Neural cell (in vitro differentiated cells): ENCODE results near the gene DISP3. TPM values are rescaled to one million over a fixed set of nuclear protein-coding genes. Genes with fewer than 3 reads are reported as not detected.

ENCODE experiments used
- H2AFZ ChIP-seq: fragments of 200-600, 300-800 bp; sonication (generic), shearing (Covaris generic); 2 replicates; pipeline ENCODE4 v1.6.0; 2014; ENCODE audit warnings: low read depth, mild to moderate bottlenecking, antibody characterized with exemption, low read length, moderate library complexity
- H3F3A ChIP-seq: fragments of 200-600 bp; shearing (Covaris generic); 2 replicates; pipeline ENCODE4 v1.6.1; 2016; ENCODE audit warnings: mild to moderate bottlenecking, moderate library complexity, mixed read lengths, antibody characterized with exemption, low read length; ENCODE audit not compliant: insufficient read depth, poor library complexity, severe bottlenecking
- H3K27ac ChIP-seq: fragments of 200-600, 300-800 bp; sonication (generic), shearing (Covaris generic); 2 replicates; pipeline ENCODE4 v1.5.1; 2014; ENCODE audit warnings: mild to moderate bottlenecking, low read length, moderate library complexity
- H3K27me3 ChIP-seq: fragments of 300-800, 200-600 bp; sonication (generic), shearing (Covaris generic); 2 replicates; pipeline ENCODE4 v1.6.0; 2014; ENCODE audit warnings: mild to moderate bottlenecking, low read depth, low read length, moderate library complexity; ENCODE audit not compliant: insufficient read depth
- H3K36me3 ChIP-seq: fragments of 300-800, 200-600 bp; sonication (generic), shearing (Covaris generic); 2 replicates; pipeline ENCODE4 v1.5.1; 2014; ENCODE audit warnings: mild to moderate bottlenecking, antibody characterized with exemption, low read length, moderate library complexity; ENCODE audit not compliant: insufficient read depth
- H3K4me2 ChIP-seq: fragments of 300-800, 200-600 bp; sonication (generic), shearing (Covaris generic); 2 replicates; pipeline ENCODE4 v1.6.0; 2014; ENCODE audit warnings: mild to moderate bottlenecking, low read length
- H3K4me3 ChIP-seq: fragments of 300-800, 200-600 bp; sonication (generic), shearing (Covaris generic); 2 replicates; pipeline ENCODE4 v1.5.1; 2014; ENCODE audit warnings: mild to moderate bottlenecking, low read length, moderate library complexity
- H3K79me2 ChIP-seq: fragments of 200-600 bp; shearing (Covaris generic); replicated peaks from 2 replicates; pipeline ENCODE4 v1.6.0; 2014; ENCODE audit warnings: mild to moderate bottlenecking, low read length, moderate library complexity; ENCODE audit not compliant: insufficient read depth
- H3K9ac ChIP-seq: fragments of 300-800, 200-600 bp; sonication (generic), shearing (Covaris generic); 2 replicates; pipeline ENCODE4 v1.6.1; 2016; ENCODE audit warnings: mild to moderate bottlenecking, low read length, mixed read lengths
- H3K9me2 ChIP-seq: fragments of 200-600 bp; shearing (Covaris generic); 2 replicates; pipeline ENCODE4 v1.6.1; 2016; ENCODE audit warnings: mild to moderate bottlenecking, low read length, mixed read lengths; ENCODE audit not compliant: insufficient read depth
- H3K9me3 ChIP-seq: fragments of 200-600, 300-800 bp; sonication (generic), shearing (Covaris generic); 2 replicates; pipeline ENCODE4 v1.6.1; 2016; ENCODE audit warnings: mild to moderate bottlenecking, mixed run types, low read length, moderate library complexity, mixed read lengths
- H4K20me1 ChIP-seq: fragments of 200-600 bp; shearing (Covaris generic); 2 replicates; pipeline ENCODE4 v1.6.1; 2016; ENCODE audit warnings: mild to moderate bottlenecking, mixed run types; ENCODE audit not compliant: insufficient read depth
- CTCF ChIP-seq: fragments of 450-650 bp; IDR thresholded peaks from 2 replicates; pipeline ENCODE4 v1.5.1; 2014; ENCODE audit warnings: antibody characterized with exemption, mild to moderate bottlenecking, moderate library complexity; ENCODE audit not compliant: poor library complexity, severe bottlenecking
- EP300 ChIP-seq: fragments of 450-650 bp; conservative IDR thresholded peaks from 2 replicates; pipeline ENCODE4 v1.6.1; 2014; ENCODE audit warnings: antibody characterized with exemption, mild to moderate bottlenecking, moderate library complexity; ENCODE audit not compliant: poor library complexity, severe bottlenecking
- EZH2 ChIP-seq: fragments of 200-600, 300-800 bp; shearing (Covaris generic), sonication (generic); IDR thresholded peaks from 2 replicates; pipeline ENCODE4 v1.6.1; 2014; ENCODE audit warnings: antibody characterized with exemption, low read length, borderline replicate concordance, mild to moderate bottlenecking; ENCODE audit not compliant: insufficient read depth, poor library complexity, severe bottlenecking
- MXI1 ChIP-seq: fragments of 450-650 bp; conservative IDR thresholded peaks from 2 replicates; pipeline ENCODE4 v1.6.1; 2014; ENCODE audit warnings: antibody characterized with exemption, mild to moderate bottlenecking; ENCODE audit not compliant: poor library complexity, severe bottlenecking
- POLR2AphosphoS5 ChIP-seq: IDR thresholded peaks from 2 replicates; pipeline ENCODE4 v1.6.1; 2012
- RAD21 ChIP-seq: fragments of 450-650 bp; conservative IDR thresholded peaks from 2 replicates; pipeline ENCODE4 v1.6.1; 2014; ENCODE audit warnings: antibody characterized with exemption, mild to moderate bottlenecking, moderate library complexity
- REST ChIP-seq: IDR thresholded peaks from 2 replicates; pipeline ENCODE4 v1.6.1; 2012; ENCODE audit warnings: borderline replicate concordance
- SMC3 ChIP-seq: fragments of 450-650 bp; conservative IDR thresholded peaks from 2 replicates; pipeline ENCODE4 v1.6.1; 2014; ENCODE audit warnings: antibody characterized with exemption, mild to moderate bottlenecking, moderate library complexity; ENCODE audit not compliant: poor library complexity
- TAF1 ChIP-seq: IDR thresholded peaks from 2 replicates; pipeline ENCODE4 v1.6.1; 2012; ENCODE audit warnings: low read depth
- polyA plus RNA-seq: library from polyadenylated mRNA; depleted of rRNA; stranded (reverse); fragments of >200 nt; gene quantifications from 2 replicates; pipeline ENCODE4 v1.2.3, GENCODE V29; 2014

Gene DISP3
- polyA plus RNA-seq, 1 donor from 2014 or later = 14.9 TPM

GRCh38 chr1:11585389-11585788 lies 106.4 kb downstream of the DISP3 start:
- H3K27ac ChIP-seq = no peak overlapping the region
- no peaks in the 10 kb centered on the region for H3F3A ChIP-seq
- no peaks in the 10 kb centered on the region for H3K27me3 ChIP-seq
- H3K36me3 ChIP-seq = no peaks in the 10 kb centered on the region
- no peak overlapping the region for H3K4me3 ChIP-seq
- no peaks in the 10 kb centered on the region for H4K20me1 ChIP-seq
- TF ChIP-seq EZH2 (no peak), TAF1 (no peak), CTCF (no peak), RAD21 (no peak), REST (no peak), EP300 (no peak), POLR2AphosphoS5 (no peak), MXI1 (no peak), SMC3 (no peak)
- H3K79me2 ChIP-seq = no peaks in the 10 kb centered on the region
- H3K9me2 ChIP-seq = no peaks in the 10 kb centered on the region
- H3K9ac ChIP-seq = no peak overlapping the region
- H3K9me3 ChIP-seq = no peaks in the 10 kb centered on the region
- no peak overlapping the region for H3K4me2 ChIP-seq
- H2AFZ ChIP-seq = no peak overlapping the region

Other genes with a start within 250 kb of the DISP3 start
- 41.2 and 44.9 TPM in 2 replicates for gene MTOR, start 216.6 kb upstream of the DISP3 start, polyA plus RNA-seq
- 10.5 and 14.5 TPM in 2 replicates for gene UBIAD1, start 206.0 kb upstream of the DISP3 start, polyA plus RNA-seq
- gene FBXO2, start 175.3 kb downstream of the DISP3 start, polyA plus RNA-seq = 16.6 and 24.7 TPM in 2 replicates
- gene FBXO44, start 175.7 kb downstream of the DISP3 start, polyA plus RNA-seq = 119 and 126 TPM in 2 replicates
- 0.68 and 2.3 TPM in 2 replicates for gene FBXO6, start 185.0 kb downstream of the DISP3 start, polyA plus RNA-seq
- gene MAD2L2, start 202.0 kb downstream of the DISP3 start, polyA plus RNA-seq = 182 and 203 TPM in 2 replicates
- gene DRAXIN, start 212.6 kb downstream of the DISP3 start, polyA plus RNA-seq = 33.5 and 35.5 TPM in 2 replicates